ENCODE results near the gene PCDH9. TPM values are rescaled to one million over a fixed set of nuclear protein-coding genes. Genes with fewer than 3 reads are reported as not detected.

Gene PCDH9
- total and polyA plus RNA-seq, 2 experiments from 2014 or later, result 0.31 to 0.52 TPM

DNA sequence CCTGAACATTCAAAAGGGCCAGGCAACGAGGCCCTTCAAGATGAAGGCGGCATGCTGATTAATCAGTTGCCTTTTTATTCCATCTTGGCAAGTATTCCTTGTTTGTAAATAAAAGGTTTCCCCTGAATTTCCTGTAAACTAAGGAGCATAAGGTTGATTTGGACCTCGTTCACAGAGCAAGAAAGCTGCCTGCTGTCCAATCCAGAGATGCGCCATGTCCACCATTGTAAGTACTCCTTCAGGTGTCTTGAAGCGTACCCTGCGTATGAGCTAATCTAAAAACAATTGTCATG lies 884.7 kb downstream of the PCDH9 start (continued):
- TF ChIP-seq, protein P1, sequence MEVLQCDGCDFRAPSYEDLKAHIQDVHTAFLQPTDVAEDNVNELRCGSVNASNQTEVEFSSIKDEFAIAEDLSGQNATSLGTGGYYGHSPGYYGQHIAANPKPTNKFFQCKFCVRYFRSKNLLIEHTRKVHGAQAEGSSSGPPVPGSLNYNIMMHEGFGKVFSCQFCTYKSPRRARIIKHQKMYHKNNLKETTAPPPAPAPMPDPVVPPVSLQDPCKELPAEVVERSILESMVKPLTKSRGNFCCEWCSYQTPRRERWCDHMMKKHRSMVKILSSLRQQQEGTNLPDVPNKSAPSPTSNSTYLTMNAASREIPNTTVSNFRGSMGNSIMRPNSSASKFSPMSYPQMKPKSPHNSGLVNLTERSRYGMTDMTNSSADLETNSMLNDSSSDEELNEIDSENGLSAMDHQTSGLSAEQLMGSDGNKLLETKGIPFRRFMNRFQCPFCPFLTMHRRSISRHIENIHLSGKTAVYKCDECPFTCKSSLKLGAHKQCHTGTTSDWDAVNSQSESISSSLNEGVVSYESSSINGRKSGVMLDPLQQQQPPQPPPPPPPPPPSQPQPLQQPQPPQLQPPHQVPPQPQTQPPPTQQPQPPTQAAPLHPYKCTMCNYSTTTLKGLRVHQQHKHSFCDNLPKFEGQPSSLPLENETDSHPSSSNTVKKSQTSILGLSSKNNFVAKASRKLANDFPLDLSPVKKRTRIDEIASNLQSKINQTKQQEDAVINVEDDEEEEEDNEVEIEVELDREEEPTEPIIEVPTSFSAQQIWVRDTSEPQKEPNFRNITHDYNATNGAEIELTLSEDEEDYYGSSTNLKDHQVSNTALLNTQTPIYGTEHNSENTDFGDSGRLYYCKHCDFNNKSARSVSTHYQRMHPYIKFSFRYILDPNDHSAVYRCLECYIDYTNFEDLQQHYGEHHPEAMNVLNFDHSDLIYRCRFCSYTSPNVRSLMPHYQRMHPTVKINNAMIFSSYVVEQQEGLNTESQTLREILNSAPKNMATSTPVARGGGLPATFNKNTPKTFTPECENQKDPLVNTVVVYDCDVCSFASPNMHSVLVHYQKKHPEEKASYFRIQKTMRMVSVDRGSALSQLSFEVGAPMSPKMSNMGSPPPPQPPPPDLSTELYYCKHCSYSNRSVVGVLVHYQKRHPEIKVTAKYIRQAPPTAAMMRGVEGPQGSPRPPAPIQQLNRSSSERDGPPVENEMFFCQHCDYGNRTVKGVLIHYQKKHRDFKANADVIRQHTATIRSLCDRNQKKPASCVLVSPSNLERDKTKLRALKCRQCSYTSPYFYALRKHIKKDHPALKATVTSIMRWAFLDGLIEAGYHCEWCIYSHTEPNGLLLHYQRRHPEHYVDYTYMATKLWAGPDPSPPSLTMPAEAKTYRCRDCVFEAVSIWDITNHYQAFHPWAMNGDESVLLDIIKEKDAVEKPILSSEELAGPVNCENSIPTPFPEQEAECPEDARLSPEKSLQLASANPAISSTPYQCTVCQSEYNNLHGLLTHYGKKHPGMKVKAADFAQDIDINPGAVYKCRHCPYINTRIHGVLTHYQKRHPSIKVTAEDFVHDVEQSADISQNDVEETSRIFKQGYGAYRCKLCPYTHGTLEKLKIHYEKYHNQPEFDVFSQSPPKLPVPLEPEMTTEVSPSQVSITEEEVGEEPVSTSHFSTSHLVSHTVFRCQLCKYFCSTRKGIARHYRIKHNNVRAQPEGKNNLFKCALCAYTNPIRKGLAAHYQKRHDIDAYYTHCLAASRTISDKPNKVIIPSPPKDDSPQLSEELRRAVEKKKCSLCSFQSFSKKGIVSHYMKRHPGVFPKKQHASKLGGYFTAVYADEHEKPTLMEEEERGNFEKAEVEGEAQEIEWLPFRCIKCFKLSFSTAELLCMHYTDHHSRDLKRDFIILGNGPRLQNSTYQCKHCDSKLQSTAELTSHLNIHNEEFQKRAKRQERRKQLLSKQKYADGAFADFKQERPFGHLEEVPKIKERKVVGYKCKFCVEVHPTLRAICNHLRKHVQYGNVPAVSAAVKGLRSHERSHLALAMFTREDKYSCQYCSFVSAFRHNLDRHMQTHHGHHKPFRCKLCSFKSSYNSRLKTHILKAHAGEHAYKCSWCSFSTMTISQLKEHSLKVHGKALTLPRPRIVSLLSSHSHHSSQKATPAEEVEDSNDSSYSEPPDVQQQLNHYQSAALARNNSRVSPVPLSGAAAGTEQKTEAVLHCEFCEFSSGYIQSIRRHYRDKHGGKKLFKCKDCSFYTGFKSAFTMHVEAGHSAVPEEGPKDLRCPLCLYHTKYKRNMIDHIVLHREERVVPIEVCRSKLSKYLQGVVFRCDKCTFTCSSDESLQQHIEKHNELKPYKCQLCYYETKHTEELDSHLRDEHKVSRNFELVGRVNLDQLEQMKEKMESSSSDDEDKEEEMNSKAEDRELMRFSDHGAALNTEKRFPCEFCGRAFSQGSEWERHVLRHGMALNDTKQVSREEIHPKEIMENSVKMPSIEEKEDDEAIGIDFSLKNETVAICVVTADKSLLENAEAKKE (CRISPR knock-in tag; IDR thresholded peaks at IDR 0.05), result no peak
- TF ChIP-seq, protein P2, sequence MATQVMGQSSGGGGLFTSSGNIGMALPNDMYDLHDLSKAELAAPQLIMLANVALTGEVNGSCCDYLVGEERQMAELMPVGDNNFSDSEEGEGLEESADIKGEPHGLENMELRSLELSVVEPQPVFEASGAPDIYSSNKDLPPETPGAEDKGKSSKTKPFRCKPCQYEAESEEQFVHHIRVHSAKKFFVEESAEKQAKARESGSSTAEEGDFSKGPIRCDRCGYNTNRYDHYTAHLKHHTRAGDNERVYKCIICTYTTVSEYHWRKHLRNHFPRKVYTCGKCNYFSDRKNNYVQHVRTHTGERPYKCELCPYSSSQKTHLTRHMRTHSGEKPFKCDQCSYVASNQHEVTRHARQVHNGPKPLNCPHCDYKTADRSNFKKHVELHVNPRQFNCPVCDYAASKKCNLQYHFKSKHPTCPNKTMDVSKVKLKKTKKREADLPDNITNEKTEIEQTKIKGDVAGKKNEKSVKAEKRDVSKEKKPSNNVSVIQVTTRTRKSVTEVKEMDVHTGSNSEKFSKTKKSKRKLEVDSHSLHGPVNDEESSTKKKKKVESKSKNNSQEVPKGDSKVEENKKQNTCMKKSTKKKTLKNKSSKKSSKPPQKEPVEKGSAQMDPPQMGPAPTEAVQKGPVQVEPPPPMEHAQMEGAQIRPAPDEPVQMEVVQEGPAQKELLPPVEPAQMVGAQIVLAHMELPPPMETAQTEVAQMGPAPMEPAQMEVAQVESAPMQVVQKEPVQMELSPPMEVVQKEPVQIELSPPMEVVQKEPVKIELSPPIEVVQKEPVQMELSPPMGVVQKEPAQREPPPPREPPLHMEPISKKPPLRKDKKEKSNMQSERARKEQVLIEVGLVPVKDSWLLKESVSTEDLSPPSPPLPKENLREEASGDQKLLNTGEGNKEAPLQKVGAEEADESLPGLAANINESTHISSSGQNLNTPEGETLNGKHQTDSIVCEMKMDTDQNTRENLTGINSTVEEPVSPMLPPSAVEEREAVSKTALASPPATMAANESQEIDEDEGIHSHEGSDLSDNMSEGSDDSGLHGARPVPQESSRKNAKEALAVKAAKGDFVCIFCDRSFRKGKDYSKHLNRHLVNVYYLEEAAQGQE (IDR thresholded peaks at IDR 0.05; ENCODE audit: unreplicated experiment), result no peak

DNA sequence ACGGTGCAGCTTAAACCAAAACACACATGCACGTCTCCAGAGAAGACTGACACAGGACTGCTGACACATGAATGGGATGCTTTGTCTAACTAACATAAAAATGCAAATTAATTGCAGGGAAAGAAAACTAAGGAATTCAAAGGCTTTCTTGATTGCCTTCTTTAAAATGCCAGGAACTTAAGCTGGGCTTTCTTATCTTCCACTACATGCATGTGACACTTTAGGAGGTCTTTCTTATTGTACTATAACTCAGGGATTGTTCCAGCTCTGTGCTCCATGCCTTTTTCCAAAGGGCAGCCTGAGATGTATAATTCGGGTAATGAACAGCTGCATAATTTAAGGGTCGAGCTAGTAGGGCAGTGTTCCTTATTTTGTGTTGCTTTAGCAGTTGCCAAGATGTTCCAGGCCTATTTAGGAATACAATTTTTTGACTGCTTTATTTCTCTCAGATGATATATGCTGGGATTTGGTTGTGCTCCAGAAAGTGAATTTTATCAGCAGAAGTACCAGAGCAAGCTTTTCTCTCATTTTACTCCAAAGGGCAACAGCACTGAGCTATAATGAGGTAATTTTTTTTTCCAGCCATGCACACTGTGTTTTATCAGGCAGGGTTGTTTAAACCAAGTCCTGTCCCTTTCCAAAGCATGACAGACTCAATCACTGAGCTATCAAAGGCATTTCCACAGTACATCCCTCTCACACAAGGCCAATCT lies 885.2 kb downstream of the PCDH9 start:
- Histone ChIP-seq H3K4me3 (no peak overlapping the region), H3K36me3 (ENCODE audit: insufficient read depth) (no peaks in the 10 kb centered on the region), H3K9me2 (ENCODE audit: insufficient read depth) (no peaks in the 10 kb centered on the region), H2AFZ (no peak overlapping the region; the same call in 1 of the 2 replicates), H3F3A (replicated peaks; ENCODE audit: low read depth) (no peaks in the 10 kb centered on the region), H3K4me2 (0 out of 2 replicates have a peak overlapping the region, but pooled peaks have one; percentile 20), H3K27ac (ENCODE audit: low read depth) (no peak overlapping the region), H4K20me1 (replicated peaks; ENCODE audit: insufficient read depth) (no peaks in the 10 kb centered on the region), H3K27me3 (ENCODE audit: insufficient read depth) (no peaks in the 10 kb centered on the region), H3K79me2 (replicated peaks; ENCODE audit: insufficient read depth) (no peaks in the 10 kb centered on the region), H3K4me1 (ENCODE audit: insufficient read depth) (peaks cover 19% of the 10 kb centered on the region)
- Mint-ChIP-seq H3K4me3 (no peak overlapping the region), H3K9me3 (no peaks in the 10 kb centered on the region), H3K27me3 (ENCODE audit: insufficient read depth, low read depth, poor library complexity) (peaks cover 2% of the 10 kb centered on the region), H3K4me1 (peaks cover 15% of the 10 kb centered on the region; the same call in 2 of the 3 replicates), H3K36me3 (ENCODE audit: low read depth) (no peaks in the 10 kb centered on the region), H3K27ac (no peak overlapping the region)
- TF ChIP-seq STAT1 (IDR thresholded peaks at IDR 0.05; ENCODE audit: unreplicated experiment) (no peak), NANOG (IDR thresholded peaks at IDR 0.05; ENCODE audit: borderline replicate concordance) (no peak)
- TF ChIP-seq, protein P3, sequence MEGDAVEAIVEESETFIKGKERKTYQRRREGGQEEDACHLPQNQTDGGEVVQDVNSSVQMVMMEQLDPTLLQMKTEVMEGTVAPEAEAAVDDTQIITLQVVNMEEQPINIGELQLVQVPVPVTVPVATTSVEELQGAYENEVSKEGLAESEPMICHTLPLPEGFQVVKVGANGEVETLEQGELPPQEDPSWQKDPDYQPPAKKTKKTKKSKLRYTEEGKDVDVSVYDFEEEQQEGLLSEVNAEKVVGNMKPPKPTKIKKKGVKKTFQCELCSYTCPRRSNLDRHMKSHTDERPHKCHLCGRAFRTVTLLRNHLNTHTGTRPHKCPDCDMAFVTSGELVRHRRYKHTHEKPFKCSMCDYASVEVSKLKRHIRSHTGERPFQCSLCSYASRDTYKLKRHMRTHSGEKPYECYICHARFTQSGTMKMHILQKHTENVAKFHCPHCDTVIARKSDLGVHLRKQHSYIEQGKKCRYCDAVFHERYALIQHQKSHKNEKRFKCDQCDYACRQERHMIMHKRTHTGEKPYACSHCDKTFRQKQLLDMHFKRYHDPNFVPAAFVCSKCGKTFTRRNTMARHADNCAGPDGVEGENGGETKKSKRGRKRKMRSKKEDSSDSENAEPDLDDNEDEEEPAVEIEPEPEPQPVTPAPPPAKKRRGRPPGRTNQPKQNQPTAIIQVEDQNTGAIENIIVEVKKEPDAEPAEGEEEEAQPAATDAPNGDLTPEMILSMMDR (conservative IDR thresholded peaks at IDR 0.05; ENCODE audit: low read depth in 2 of 2), result no peak
- no peak for DNase-seq (ENCODE audit: low spot score)
- no peak for ATAC-seq

Measured in GM23338 (cell line).